GM06990 (cell line): ENCODE measurements around the gene CSAD.
A peak's percentile ranks its signal among the peaks of the same experiment; 100 is the strongest.

Experiments used
- DNase-seq: peaks from one replicate; pipeline ENCODE4 v3.0.0-alpha.2; 2011; ENCODE audit not compliant: insufficient read length; ENCODE audit errors: extremely low read depth
- H3K27me3 ChIP-seq: replicated peaks from 2 replicates; pipeline ENCODE4 v1.6.0; 2011; ENCODE audit warnings: low read length; ENCODE audit not compliant: control insufficient read depth, insufficient read depth
- H3K36me3 ChIP-seq: 2 replicates; pipeline ENCODE4 v1.5.1; 2011; ENCODE audit warnings: low read length; ENCODE audit not compliant: control insufficient read depth, insufficient read depth
- H3K4me3 ChIP-seq: replicated peaks from 2 replicates; pipeline ENCODE4 v1.5.1; 2011; ENCODE audit warnings: low read depth, mild to moderate bottlenecking, control low read depth, low read length
- CTCF ChIP-seq: IDR thresholded peaks from 2 replicates; pipeline ENCODE4 v1.5.1; 2011; ENCODE audit warnings: low read length, control low read depth, mild to moderate bottlenecking, inconsistent platforms; ENCODE audit not compliant: insufficient read depth, poor library complexity, severe bottlenecking

CSAD gene

GRCh38 chr12:53219292-53219955, 38.7 kb upstream of the CSAD start:
- Histone ChIP-seq H3K36me3 (no peaks in the 10 kb centered on the region), H3K4me3 (peak overlapping the region; percentile 77), H3K27me3 (no peaks in the 10 kb centered on the region)
- no peak for TF ChIP-seq CTCF
- peak; percentile 64 for DNase-seq

GRCh38 chr12:53218551-53219291, 38.0 kb upstream of the CSAD start:
- Histone ChIP-seq H3K27me3 (no peaks in the 10 kb centered on the region), H3K4me3 (peak overlapping the region; percentile 77), H3K36me3 (peaks cover 5% of the 10 kb centered on the region)
- TF ChIP-seq CTCF: no peak
- DNase-seq: no peak

- peaks cover 5% of the 10 kb centered on the region for H3K36me3 ChIP-seq
- DNase-seq: no peak
- no peak for TF ChIP-seq CTCF
- no peaks in the 10 kb centered on the region for H3K27me3 ChIP-seq
- no peak overlapping the region for H3K4me3 ChIP-seq
These were observed 37.2 kb upstream of the CSAD start for GRCh38 chr12:53217931-53218307.

GRCh38 chr12:53217051-53217930, 36.6 kb upstream of the CSAD start:
- DNase-seq: no peak
- Histone ChIP-seq H3K36me3 (peaks cover 5% of the 10 kb centered on the region), H3K4me3 (no peak overlapping the region), H3K27me3 (no peaks in the 10 kb centered on the region)
- TF ChIP-seq CTCF: no peak

GRCh38 chr12:53215497-53215896, 34.8 kb upstream of the CSAD start:
- Histone ChIP-seq H3K4me3 (no peak overlapping the region), H3K36me3 (peaks cover 10% of the 10 kb centered on the region), H3K27me3 (no peaks in the 10 kb centered on the region)
- no peak for TF ChIP-seq CTCF
- DNase-seq: no peak
